Glutamatergic neuron (in vitro differentiated cells): ENCODE data around the gene NFATC1. TPM values are rescaled to one million over a fixed set of nuclear protein-coding genes. Genes with fewer than 3 reads are reported as not detected.

Source experiments
- DNase-seq: peaks from one replicate; pipeline ENCODE4 v3.0.0; 2022
- H3K27ac Mint-ChIP-seq: one replicate; pipeline ENCODE4 v1.8.0; 2020; ENCODE audit warnings: mild to moderate bottlenecking, mixed read lengths, inconsistent platforms; ENCODE audit not compliant: unreplicated experiment
- H3K27me3 Mint-ChIP-seq: one replicate; pipeline ENCODE4 v1.8.0; 2020; ENCODE audit warnings: mild to moderate bottlenecking, moderate library complexity, mixed read lengths, inconsistent platforms; ENCODE audit not compliant: unreplicated experiment
- H3K36me3 Mint-ChIP-seq: one replicate; pipeline ENCODE4 v1.8.0; 2020; ENCODE audit warnings: mild to moderate bottlenecking, mixed read lengths, inconsistent platforms; ENCODE audit not compliant: unreplicated experiment
- H3K4me1 Mint-ChIP-seq: one replicate; pipeline ENCODE4 v1.8.0; 2020; ENCODE audit warnings: mild to moderate bottlenecking, low read depth, mixed read lengths, inconsistent platforms; ENCODE audit not compliant: unreplicated experiment
- H3K4me3 Mint-ChIP-seq: one replicate; pipeline ENCODE4 v1.8.0; 2020; ENCODE audit warnings: mild to moderate bottlenecking, mixed read lengths, inconsistent platforms; ENCODE audit not compliant: unreplicated experiment
- H3K9me3 Mint-ChIP-seq: one replicate; pipeline ENCODE4 v1.8.0; 2020; ENCODE audit warnings: mild to moderate bottlenecking, moderate library complexity, mixed read lengths, inconsistent platforms; ENCODE audit not compliant: unreplicated experiment
- total RNA-seq: library from RNA; stranded (reverse); fragmentation: NEBNext Ultra II Directional; extraction: Animal tissue kit (Norgen Biotek cat#: 25700); gene quantifications from one replicate; pipeline ENCODE4 v1.2.1, GENCODE V29; 2021; ENCODE audit not compliant: unreplicated experiment
- TF ChIP-seq, protein P1 (sequence below): fragments of 200-600 bp; sonication (generic); IDR thresholded peaks from one replicate; pipeline ENCODE4 v1.5.0; 2021; ENCODE audit not compliant: partially characterized antibody, unreplicated experiment

Gene NFATC1
- total RNA-seq, 1 donor from 2014 or later, result 5.3 TPM

DNA sequence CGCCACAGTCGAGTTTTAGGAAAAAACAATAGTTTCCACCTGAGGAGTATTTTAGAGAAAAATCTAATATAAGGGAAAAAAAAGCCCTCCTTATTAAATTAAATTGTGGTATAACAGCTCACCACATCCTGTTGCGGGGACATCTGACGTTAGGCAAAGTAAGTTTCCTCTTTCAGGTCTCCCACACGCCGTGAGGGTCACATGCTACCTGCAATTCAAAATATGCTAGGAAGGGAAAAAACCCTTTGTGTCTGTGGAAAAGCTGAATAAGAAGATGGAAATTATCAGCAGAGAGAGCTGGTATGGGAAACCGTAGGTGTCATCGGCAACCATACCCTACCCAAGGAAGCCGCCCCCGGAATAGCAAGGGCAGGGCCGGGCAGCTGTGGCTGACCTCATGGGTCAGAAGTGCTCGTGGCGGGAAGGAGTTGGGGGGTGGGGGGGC lies 128.0 kb downstream of the NFATC1 start:
- Mint-ChIP-seq H3K27ac (no peak overlapping the region), H3K9me3 (peaks cover 4% of the 10 kb centered on the region), H3K27me3 (peaks cover 3% of the 10 kb centered on the region), H3K4me3 (no peak overlapping the region), H3K4me1 (no peaks in the 10 kb centered on the region), H3K36me3 (no peaks in the 10 kb centered on the region)
- DNase-seq, result no peak
- TF ChIP-seq, protein P1, sequence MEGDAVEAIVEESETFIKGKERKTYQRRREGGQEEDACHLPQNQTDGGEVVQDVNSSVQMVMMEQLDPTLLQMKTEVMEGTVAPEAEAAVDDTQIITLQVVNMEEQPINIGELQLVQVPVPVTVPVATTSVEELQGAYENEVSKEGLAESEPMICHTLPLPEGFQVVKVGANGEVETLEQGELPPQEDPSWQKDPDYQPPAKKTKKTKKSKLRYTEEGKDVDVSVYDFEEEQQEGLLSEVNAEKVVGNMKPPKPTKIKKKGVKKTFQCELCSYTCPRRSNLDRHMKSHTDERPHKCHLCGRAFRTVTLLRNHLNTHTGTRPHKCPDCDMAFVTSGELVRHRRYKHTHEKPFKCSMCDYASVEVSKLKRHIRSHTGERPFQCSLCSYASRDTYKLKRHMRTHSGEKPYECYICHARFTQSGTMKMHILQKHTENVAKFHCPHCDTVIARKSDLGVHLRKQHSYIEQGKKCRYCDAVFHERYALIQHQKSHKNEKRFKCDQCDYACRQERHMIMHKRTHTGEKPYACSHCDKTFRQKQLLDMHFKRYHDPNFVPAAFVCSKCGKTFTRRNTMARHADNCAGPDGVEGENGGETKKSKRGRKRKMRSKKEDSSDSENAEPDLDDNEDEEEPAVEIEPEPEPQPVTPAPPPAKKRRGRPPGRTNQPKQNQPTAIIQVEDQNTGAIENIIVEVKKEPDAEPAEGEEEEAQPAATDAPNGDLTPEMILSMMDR, result no peak

GRCh38 chr18:79524181-79525078 lies 128.7 kb downstream of the NFATC1 start:
- peaks cover 4% of the 10 kb centered on the region for H3K27me3 Mint-ChIP-seq
- no peak overlapping the region for H3K27ac Mint-ChIP-seq
- TF ChIP-seq, protein P1, result no peak
- peaks cover 4% of the 10 kb centered on the region for H3K9me3 Mint-ChIP-seq
- no peak for DNase-seq
- no peaks in the 10 kb centered on the region for H3K36me3 Mint-ChIP-seq
- no peaks in the 10 kb centered on the region for H3K4me1 Mint-ChIP-seq
- H3K4me3 Mint-ChIP-seq, result no peak overlapping the region

DNA sequence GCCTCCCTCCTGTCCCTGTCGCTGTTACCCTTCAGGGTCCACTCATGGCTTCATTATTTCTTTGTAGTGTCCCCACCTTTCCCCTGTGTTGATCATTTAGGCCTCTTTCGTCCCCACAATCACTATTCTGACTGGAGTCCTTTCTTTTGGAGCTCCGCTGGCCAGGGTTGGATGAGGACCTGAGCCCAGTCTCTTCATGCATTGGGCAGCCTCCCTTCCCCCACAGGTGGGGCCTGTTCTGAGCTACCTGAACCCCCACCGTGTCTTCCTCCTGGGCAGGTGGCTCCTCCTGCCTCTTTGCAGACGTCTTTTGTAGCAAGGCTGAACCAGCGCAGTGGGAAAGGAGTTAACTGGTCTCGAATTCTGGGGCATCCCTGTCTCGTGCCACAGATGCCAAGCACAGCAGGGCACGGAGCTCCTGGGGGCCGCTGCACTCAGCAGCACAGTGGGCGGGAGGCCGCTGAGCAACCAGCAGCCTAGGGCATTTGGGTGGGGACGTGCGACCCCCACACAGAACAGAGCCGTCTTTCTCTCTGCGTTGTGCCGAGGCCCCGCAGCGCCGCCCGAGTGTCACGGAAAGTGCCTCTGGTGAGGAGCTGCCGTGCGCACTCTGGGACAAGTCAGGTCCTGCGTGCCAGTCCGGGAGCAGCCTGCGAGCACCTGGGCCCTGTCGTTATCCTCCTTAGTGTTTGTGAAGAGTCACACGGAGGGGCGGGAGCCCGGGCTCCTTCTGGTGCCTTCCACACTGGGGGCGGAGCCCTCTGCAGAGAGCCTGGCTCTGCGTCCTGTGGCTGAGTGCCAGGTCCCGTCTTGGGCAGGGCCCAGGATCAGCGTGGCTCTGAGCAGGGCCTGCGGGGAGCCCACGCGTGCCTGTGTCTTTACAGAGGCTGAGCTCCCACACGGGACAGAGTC lies 130.1 kb downstream of the NFATC1 start:
- TF ChIP-seq, protein P1, result no peak
- H3K36me3 Mint-ChIP-seq, result no peaks in the 10 kb centered on the region
- DNase-seq, result no peak
- H3K4me1 Mint-ChIP-seq, result no peaks in the 10 kb centered on the region
- H3K27ac Mint-ChIP-seq, result no peak overlapping the region
- no peak overlapping the region for H3K4me3 Mint-ChIP-seq
- peaks cover 2% of the 10 kb centered on the region for H3K27me3 Mint-ChIP-seq
- peaks cover 2% of the 10 kb centered on the region for H3K9me3 Mint-ChIP-seq

- no peak overlapping the region for H3K4me3 Mint-ChIP-seq
- peaks cover 4% of the 10 kb centered on the region for H3K36me3 Mint-ChIP-seq
These were observed 131.0 kb downstream of the NFATC1 start for GRCh38 chr18:79526468-79527460.

More at GRCh38 chr18:79526468-79527460, 131.0 kb downstream of the NFATC1 start:
- peaks cover 2% of the 10 kb centered on the region for H3K9me3 Mint-ChIP-seq
- no peak overlapping the region for H3K27ac Mint-ChIP-seq
- peaks cover 2% of the 10 kb centered on the region for H3K27me3 Mint-ChIP-seq
- DNase-seq, result peak; percentile 12
- H3K4me1 Mint-ChIP-seq, result no peaks in the 10 kb centered on the region
- TF ChIP-seq, protein P1, result no peak
